ENCODE data around the gene GTF3C1.

DNA sequence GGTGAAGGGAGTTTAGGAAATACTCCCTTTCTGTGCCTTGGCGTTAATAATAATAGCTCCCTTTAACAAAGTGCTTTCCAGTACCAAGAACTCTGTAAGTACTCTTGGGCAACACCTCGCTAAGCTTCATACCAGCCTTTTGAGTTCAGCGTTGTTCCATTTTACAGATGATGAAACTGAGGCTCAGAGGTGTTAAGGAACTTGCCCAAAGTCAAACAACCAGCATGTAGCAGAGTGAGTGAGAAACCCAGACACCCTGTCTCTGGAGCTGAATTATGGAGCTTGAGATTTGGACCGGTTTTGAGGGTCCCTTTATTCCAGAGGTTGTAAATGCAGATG, 838 bp upstream of the GTF3C1 start:
- TF ChIP-seq POLR2A (IDR thresholded peaks at IDR 0.05) (no peak), EP300 (IDR thresholded peaks at IDR 0.05) (no peak)
- TF ChIP-seq, protein P1, sequence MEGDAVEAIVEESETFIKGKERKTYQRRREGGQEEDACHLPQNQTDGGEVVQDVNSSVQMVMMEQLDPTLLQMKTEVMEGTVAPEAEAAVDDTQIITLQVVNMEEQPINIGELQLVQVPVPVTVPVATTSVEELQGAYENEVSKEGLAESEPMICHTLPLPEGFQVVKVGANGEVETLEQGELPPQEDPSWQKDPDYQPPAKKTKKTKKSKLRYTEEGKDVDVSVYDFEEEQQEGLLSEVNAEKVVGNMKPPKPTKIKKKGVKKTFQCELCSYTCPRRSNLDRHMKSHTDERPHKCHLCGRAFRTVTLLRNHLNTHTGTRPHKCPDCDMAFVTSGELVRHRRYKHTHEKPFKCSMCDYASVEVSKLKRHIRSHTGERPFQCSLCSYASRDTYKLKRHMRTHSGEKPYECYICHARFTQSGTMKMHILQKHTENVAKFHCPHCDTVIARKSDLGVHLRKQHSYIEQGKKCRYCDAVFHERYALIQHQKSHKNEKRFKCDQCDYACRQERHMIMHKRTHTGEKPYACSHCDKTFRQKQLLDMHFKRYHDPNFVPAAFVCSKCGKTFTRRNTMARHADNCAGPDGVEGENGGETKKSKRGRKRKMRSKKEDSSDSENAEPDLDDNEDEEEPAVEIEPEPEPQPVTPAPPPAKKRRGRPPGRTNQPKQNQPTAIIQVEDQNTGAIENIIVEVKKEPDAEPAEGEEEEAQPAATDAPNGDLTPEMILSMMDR (IDR thresholded peaks at IDR 0.05): no peak
